Central memory CD4-positive, alpha-beta T cell (primary cell): ENCODE results near the gene HSPA6.
A peak's percentile ranks its signal among the peaks of the same experiment; 100 is the strongest.
"Not testable (repeated sequence)": the region's sequence is repeated elsewhere in the genome, so short reads cannot be mapped to it uniquely, and the experiment has no call there.

Experiments used
- DNase-seq: peaks from one replicate; pipeline ENCODE4 v3.0.0; 2022
- total RNA-seq, 3 experiments: gene quantifications; one replicate each; lab custom pipeline; 2026; lab: John Stamatoyannopoulos, UW

Gene HSPA6
- 0.28 to 32.0 (median 1.9) reads per million in 3 experiments for total RNA-seq

DNA sequence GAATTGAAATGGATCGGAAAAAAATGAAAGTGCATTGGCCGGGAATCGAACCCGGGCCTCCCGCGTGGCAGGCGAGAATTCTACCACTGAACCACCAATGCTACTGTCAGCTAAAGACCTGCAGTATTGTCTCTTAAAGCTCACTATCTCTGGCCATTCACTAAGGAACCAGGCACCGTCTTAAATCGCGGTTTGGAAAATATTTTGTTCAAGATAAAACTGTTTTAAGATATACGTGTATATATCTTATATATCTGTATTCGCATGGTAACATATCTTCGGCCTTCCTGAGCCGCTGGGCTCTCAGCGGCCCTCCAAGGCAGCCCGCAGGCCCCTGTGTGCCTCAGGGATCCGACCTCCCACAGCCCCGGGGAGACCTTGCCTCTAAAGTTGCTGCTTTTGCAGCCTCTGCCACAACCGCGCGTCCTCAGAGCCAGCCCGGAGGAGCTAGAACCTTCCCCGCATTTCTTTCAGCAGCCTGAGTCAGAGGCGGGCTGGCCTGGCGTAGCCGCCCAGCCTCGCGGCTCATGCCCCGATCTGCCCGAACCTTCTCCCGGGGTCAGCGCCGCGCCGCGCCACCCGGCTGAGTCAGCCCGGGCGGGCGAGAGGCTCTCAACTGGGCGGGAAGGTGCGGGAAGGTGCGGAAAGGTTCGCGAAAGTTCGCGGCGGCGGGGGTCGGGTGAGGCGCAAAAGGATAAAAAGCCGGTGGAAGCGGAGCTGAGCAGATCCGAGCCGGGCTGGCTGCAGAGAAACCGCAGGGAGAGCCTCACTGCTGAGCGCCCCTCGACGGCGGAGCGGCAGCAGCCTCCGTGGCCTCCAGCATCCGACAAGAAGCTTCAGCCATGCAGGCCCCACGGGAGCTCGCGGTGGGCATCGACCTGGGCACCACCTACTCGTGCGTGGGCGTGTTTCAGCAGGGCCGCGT is at the start of gene HSPA6:
TSS of gene HSPA6 (plus strand) at position 724 of the 925 bp plus-strand sequence. CDS start at position 843, 119 bp downstream.
- peak; percentile 82 for DNase-seq

DNA sequence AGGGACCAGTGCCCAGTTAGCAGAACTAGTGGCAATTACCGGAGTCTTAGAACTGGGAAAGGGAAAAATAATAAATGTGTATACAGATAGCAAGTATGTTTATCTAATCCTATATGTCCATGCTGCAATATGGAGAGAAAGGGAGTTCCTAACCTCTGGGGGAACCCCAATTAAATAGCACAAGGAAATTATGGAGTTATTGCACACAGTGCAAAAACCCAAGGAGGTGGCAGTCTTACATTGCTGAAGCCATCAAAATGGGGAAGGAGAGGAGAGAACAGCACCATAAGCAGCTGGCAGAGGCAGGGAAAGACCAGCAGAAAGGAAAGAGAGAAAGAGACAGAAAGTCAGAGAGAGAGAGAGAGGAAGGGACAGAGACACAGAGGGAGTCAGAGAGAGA is 46.6 kb upstream of the HSPA6 start:
- DNase-seq, result not testable (repeated sequence)

DNA sequence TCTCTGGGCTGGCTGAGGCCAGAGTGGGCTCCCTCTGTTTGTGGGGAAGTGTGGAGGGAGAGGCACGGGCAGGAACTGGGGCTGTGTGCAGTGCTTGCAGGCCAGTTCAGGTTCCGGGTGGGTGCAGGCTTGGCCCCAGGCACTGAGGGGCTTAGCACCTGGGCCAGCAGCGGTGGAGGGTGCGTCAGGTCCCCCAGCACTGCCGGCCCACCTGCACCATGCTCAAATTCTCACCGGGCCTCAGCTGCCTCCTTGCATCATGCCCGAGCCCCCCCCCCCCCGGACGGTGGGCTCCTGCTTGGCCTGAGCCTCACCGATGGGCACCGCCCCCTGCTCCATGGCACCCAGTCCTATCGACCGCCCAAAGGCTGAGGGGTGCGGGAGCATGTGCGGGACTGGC is 45.4 kb upstream of the HSPA6 start:
- DNase-seq, result no peak

DNA sequence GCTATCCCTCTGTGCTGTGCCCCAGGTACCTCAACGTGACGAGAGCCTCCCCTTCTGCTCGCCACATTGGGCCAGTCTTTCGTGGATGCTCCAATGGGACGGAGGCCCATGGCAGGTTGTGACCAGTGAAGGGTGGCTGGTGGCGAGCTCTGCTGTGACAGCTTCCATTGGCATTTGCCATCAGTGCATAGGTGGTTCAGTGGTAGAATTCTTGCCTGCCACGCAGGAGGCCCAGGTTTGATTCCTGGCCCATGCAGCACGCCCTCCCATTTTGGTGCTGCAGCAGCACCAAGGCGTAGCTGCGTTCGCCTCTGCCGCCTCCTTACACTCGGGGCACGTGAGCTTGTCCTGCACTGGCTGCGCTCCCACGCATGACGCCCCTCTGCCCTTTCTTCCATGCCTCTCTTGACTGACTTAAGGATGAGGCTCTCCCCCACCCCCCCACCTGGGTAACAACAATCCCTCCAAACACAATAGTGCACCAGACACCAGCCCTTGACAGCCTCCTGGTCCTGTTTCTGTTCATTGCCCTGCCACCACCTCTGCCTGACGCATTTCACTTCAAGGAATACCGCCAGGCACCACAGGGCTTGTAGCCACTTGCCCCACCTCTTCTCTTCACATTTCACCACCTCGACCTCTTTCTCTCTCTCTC is 43.8 kb upstream of the HSPA6 start:
- no peak for DNase-seq

DNA sequence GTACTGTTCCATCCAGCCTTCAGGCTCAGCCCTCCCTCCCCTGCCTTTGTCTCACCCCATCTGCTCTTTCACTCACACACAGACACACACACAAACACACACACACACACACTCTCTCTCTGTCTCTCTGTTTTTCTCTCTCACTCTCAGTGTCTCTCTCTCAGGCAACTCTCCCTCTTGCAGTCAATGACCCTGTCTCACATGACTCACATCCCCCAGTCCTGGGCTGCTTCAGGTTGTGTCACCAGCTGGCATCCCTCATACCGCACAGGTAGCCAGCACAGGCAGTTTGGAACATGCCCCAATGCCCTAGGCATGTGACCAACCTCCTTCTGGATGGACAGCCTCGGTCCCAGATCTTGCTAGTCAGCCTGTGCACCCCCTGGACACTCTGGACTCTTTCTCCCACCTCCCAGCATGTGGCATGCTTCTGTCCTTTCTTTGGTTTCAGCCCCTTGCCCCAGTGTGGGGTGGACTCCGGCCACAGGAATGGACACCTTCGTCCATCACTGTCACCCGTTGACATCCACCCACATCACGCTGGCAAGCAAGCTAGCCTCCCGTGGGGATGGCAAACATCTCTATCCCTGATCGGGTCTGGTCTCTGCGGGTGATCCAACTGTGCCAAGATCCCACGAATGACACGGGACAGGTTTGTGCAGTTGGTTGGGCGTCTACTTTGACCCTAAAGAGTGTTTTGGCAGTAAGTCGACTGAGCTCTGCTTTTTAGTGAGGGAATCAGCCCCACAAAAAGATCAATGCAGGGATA is 42.5 kb upstream of the HSPA6 start:
- DNase-seq, result no peak

DNA sequence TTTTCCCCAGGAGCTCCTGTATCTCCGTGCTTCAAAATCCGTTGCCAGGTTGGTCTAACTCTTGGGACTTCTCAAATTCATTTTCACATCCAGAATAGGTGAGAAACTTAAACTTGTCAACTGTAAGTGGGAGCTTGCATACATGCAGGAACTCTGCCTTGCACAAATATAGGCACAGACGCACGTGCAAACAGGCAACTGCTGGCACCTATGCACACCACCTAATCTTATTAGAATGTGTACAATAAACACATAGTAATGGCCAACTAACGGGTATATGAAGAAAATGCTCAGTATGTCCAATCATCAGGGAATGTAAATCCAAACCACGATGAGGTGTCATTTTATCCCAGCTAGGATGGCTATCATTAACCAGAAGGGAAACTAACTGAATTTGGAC is 41.7 kb upstream of the HSPA6 start:
- DNase-seq, result no peak

DNA sequence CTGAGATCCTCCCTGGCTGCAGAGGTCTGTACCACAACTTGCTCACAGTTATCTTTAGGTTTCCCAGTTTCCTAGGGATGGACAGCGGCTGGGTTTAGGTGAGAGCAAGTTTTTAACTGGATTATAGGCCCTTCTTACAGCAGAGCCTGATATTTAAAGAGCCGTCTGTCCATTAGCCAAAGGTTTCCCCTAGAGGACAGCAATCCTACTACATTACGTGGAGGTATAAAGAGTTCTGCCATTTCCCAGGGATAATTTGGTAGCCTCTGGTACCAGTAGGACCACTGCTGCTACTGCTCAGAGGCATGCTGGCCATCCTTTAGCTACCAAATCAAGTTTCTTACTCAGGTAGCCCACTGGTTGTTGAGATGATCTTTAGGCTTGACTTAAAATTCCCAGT is 41.0 kb upstream of the HSPA6 start:
- no peak for DNase-seq

DNA sequence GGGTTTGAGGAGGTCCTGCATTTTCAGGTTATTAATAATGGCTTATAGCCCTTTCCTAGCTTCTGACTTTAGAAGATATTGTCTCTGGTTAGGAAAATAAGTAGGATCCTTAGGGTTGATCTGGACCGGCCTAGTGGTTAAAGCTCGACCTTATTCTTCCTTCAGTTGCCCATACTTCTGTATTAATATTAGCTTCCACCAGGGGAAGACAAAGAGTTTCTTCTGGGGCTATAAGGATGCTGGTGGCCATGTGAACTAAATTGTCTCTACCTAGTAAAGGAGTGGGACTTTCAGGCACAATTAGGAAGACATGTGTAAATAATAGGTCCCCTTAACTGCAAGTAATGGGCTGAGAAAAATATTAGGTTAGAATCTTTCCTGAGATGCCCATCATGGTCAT is 39.7 kb upstream of the HSPA6 start:
- no peak for DNase-seq

DNA sequence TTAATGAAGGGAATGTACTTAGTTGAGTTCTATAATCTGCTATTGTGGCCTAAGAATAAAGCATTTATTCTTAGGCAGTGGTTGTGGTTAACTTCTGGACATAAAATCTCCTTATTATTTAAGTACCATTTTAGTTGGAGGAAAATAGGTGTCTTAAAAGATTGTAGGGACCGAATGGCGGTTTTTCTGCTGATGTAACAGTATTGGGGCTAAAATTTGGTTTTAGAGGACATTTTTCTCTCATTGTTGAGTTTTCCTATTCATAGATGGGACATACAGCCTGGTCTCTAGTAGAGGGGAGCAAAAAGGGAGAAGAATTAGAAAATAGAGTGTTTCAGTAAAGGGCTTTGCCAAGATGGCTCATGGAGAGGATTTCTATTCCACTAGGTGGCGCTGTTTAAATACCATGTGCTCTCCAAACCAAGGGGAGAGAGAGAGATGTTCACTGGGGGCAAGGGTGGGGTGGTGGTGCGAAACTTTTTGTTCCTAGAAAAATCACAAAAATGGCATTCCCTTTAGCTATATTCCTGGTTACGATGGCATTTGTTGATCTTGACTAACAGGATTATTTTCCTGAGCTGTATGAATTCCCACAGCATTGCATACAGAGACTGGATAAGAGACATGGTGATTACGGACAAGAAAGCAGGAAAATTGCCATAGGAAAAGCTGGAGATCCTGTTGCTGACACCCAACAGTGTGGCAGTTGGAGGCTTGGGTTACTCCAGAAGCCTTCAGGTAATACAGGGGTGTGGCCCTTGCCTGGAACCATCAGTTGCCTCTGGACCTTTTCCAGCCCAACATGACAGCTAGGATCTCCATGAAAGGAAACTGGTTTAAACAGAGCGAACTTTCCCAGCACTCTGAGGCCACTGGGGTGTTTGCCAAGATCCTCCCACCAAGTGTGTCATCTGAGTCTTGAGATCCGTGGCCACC is 37.3 kb upstream of the HSPA6 start:
- peak; percentile 55 for DNase-seq

DNA sequence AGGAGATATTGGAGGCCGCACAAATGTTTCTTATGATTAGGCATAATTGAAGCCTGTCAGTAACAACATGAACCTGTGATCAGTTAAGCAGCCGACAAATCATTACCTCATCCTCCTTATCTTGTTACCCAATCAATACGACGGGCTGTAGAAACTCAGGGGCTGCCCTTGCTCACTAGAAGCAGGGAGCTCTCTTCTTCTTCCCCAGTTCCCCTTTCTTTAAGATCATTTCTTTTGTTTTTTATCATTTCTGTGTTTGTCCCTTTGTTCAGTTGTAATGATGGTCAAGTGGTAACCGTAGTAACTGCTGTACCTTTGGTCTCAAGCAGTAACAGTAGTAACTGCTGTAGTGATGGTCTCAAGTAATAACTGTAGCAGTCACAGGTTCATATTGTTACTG is 32.9 kb upstream of the HSPA6 start:
- DNase-seq, result peak; percentile 14

DNA sequence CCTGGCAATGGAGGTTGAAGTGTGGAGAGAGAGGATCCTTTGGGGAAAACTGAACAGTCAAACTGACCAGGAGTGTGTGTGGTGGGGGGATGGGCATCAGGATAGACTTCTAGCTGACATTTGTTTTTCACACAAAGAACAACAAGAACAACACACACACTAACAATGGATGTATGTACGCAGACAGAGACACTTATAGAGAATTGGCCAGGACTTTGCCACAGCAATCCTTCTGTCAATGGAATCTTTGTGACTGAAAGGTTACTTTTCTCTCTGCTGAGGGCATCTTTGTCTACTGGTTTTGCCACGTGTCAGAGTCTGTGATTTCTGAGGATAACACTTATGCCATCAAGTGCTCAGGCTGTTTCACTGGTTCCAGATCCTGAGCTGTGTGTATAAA is 31.5 kb upstream of the HSPA6 start:
- no peak for DNase-seq

DNA sequence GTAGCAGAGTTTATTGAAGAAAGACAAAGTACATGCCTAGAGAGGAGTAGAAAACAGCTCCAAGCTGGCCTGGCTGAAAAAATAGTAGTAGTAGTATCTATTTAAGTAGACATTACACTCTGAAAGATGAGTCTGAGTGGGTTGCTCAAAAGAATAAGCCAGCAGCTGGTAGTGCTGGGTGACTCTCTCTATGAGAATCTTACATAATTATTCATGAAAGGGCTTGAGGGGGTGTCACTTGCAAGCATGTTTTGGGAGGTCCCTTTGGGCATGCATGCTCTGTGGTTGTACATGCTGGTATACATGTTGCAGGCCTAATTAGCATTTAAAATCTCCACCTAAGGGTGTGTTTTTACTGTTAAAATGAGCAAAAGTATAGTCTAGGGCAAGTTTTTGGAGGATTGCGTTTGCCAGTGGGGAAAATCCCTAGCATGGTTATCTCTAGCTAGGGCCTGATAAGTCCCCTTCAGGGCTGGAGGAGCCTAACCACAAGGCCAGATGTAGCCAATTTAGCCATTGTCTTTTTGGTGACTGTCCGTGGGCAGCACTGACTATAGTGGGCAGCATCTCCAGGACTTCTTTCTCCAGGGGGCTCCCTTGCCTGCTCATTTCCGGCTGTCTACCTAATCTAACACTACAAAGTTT is 30.1 kb upstream of the HSPA6 start:
- no peak for DNase-seq

DNA sequence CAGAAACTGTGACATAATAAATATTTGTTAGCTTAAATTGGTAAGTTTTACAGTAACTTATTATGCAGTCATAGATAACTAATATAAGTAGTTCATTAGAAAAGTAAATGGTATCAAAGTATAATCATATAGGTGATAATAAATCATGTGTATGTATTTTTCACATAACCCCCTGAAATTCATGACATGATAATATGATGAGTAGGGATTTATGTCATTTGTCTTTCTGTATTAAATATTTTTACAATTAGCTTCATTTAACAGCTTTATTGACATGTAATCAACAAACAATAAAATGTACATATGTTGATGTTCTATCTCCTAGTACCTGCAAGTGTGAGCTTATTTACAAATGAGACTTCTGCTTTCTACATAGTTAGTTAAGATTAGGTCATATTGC is 28.9 kb upstream of the HSPA6 start:
- DNase-seq, result no peak

DNA sequence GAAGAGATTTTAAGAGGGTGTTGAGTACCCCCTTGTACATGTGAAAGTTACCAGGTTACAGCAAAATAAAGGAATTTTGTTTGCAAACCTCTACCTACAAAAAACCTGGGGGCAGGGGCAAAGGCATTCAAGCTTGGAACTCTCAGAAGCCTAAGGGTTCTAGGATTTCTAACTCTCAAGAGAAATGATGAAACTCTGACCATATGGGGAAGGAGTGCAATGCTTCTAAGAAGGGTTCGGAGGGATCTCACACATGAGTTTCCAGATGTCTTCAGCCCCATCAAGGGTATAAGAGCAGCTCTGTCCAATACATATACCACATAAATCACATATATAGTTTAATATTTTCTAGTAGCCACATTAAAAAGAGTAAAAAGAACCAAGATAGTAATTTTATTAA is 26.4 kb upstream of the HSPA6 start:
- DNase-seq, result no peak

DNA sequence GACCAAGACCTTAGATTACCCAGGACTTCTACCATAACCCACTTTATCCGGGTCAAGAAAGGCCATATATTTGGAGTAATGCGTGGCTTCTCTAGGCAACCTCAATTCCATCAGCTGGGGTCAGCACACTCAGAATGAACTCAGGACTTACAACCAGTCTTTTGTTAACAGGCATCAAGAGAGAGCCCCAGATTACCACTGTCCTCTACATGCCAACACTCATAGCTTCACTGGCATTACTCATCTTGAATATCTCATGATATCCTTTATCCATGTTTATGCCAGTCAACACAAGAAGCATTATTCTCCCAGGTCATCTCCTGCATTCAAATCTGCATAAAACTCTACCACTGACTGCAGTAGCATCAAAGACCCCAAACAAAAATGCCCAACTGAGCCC is 25.7 kb upstream of the HSPA6 start:
- no peak for DNase-seq

DNA sequence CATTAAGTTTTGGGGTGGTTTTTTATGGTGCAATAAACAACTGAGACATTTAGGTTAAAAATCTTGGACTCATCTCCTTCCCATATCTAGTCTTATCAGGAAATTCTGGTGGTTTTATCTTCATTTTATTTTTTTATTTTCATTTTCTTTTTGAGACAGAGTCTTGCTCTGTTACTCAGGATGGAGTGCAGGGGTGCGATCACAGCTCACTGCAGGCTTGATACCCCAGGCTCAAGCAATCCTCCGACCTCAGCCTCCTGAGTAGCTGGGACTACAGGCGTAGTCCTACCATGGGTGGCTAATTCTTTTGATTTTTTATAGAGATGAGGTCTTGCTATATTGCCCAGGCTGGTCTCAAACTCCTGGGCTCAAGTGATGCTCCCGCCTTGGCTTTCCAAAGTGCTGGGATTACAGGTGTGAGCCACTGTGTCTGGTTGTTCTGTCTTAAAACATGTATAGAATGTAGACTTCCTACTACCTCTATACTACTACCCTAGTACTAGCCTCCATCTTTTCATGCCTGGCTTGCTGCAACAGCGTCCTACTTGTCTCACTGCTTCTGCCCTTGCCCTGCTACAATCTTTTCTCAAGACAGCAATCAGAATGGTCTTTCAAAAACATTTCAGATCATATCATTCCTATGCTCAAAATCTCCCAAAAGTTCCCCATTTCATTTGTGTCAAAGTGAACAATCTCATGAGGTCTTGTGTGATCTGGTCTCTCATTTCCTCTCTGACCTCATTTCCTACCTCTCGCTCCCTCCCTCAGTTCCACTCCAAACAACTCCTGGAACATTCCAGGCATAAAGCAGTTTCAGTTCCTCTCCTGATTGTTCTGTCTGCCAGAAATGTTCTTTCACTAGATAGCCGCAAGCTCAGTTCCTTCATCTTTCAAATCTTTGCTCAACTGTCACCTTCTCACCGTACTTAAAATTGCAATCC is 25.0 kb upstream of the HSPA6 start:
- no peak for DNase-seq

DNA sequence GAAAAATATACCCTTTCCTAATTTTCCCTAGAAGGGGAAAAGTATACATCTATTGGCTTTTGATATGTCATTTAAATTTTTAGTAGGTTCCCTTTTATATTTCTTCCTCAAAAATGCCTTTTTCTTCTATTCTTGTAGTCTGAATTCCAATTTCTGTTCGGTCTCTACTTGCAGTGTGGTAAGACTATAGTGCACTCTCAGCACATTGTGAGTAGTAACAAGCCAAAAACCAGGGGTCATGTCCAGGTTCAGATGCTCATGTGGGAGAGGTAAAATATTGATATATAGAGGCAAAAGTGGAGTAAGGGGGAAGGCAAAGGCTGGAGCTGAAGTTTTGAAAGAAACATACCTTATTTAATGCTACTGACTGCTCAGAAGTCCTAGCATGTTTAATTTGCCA is 23.1 kb upstream of the HSPA6 start:
- no peak for DNase-seq

DNA sequence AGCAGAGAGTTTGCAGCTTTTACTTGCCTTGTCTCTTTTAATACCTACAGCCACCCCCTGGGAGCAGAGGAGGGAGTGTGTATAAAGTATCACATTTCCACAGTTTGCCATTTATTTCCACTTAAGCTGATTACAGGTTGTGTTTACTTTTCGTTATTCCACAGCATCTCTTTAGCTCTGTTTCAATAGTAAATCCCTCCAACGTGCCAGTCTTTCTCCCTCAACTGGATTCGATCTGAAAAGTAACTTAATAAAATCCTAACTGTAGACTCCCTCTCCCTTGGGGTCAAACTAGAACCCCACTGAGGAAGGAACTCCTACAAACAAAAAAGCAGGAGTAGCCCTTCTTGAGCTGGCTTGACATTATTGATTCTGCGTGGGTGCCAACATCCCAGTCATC is 22.2 kb upstream of the HSPA6 start:
- DNase-seq, result no peak

DNA sequence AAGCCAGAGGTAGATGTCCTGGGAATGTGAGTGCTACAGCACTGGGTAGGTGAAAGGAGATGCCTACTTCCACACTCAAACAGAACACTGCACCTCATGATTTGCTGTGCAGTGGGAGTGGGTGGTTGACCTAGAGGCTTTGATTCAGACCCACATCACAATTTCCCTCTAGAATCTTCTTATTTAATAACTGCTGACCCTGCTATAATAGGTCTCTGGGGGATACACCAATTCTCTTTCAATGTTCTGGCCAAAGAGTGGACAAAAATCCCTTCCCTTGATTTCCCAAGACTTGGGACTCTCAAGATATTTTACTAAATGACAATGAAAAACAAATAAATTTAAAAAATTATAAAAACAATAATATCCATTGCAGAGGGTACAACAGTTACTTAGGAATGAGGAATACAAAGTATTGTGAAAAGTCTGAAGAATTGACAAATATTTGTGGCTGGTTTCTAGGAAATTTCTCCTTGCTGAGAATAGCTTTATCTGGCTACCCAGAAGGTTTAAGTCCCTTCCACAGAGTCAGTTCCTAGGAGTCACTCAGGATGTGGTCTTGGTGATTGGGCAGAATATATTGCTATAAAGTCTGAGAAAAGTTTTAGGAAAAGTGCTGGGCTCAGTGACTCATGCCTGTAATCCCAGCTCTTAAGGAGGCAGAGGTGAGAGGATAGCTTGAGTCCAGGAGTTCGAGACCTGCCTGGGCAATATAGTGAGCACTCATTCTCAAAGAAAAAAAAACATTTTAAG is 21.5 kb upstream of the HSPA6 start:
- no peak for DNase-seq

DNA sequence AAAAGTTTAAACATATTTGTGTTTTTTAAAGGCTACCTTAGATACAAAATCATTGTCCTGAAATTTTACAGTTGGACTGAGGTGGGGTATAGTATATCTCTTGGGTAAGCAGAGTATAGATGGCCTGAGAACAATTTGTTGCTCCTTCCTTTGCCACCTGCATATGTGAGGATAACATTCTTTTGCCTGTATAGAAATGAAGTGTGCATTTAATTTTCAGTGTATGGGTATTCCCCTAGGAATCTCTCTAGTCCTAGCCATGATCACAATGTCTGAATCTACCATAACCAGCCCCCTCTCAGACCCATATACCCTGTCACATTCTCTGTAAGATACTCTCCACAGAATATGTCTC is 21.0 kb upstream of the HSPA6 start:
- DNase-seq, result no peak
